Measurements from ENCODE around the gene ZNF700. TPM values are rescaled to one million over a fixed set of nuclear protein-coding genes. Genes with fewer than 3 reads are reported as not detected.
"Not testable (repeated sequence)": the region's sequence is repeated elsewhere in the genome, so short reads cannot be mapped to it uniquely, and the experiment has no call there.

Gene ZNF700
- total RNA-seq, 4 donors from 2014 or later: 31.5 to 37.8 (median 34.7) TPM

DNA sequence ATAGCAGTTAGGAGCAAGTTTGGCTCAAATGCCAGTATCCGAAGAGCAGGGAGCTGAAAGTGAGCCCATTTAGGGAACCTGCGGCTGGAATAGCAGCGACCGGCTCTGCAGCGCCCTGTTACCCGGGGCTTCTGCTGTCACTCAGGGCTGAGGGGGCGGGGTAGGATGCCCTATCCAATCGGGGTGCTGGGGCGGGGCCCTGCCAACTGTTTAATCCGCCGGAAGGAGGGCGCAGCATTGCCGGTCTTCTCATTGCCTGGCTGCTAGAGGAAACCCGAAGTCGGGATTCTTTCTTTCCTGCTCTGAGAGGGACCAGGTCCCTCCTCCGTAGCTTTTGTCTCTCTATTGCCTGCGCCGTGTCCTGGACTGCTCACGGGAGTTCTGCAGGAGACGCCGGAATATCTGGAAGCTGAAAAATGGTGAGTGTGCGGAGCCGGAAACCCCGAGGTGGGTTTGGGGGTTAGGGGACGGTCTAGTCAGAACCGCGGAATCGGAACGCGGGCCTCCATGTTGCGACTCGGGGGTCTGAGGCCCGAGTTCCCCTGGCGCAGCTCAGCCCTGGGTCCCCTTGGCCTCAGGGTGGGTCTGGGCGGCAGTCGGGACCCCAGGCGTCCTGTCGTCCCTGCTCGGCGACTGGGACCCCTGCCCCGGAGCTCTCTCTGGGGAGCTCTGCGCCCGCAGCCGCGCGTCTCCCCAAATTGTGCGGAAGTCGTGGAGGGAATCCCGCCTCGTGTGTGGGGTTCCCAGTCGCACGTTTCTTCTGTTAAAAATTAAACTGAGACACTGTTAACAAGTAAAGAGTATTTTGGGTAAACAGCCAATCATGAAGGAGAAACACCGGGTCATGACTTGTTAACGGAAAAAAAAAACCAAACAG, 62.7 kb downstream of the ZNF700 start:
- peak overlapping the region; percentile 60 to 86 (median 83) for H3K4me3 ChIP-seq
- no peaks in the 10 kb centered on the region for H3K27me3 ChIP-seq
- H3K9me3 ChIP-seq: peaks cover 0 to 2% (median 0%) of the 10 kb centered on the region in 4 donors
- TF ChIP-seq POLR2A (IDR thresholded peaks at IDR 0.05): peak; percentile 46 to 51
- TF ChIP-seq, protein P1, sequence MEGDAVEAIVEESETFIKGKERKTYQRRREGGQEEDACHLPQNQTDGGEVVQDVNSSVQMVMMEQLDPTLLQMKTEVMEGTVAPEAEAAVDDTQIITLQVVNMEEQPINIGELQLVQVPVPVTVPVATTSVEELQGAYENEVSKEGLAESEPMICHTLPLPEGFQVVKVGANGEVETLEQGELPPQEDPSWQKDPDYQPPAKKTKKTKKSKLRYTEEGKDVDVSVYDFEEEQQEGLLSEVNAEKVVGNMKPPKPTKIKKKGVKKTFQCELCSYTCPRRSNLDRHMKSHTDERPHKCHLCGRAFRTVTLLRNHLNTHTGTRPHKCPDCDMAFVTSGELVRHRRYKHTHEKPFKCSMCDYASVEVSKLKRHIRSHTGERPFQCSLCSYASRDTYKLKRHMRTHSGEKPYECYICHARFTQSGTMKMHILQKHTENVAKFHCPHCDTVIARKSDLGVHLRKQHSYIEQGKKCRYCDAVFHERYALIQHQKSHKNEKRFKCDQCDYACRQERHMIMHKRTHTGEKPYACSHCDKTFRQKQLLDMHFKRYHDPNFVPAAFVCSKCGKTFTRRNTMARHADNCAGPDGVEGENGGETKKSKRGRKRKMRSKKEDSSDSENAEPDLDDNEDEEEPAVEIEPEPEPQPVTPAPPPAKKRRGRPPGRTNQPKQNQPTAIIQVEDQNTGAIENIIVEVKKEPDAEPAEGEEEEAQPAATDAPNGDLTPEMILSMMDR (IDR thresholded peaks at IDR 0.05): peak in 1 of 6 experiments; percentile 0
- peak; percentile 96 to 99 (median 98) for DNase-seq
- no peaks in the 10 kb centered on the region for H3K36me3 ChIP-seq
- no peaks in the 10 kb centered on the region for H3K4me1 ChIP-seq
- H3K27ac ChIP-seq: peak overlapping the region; percentile 82 to 87 (median 85)

DNA sequence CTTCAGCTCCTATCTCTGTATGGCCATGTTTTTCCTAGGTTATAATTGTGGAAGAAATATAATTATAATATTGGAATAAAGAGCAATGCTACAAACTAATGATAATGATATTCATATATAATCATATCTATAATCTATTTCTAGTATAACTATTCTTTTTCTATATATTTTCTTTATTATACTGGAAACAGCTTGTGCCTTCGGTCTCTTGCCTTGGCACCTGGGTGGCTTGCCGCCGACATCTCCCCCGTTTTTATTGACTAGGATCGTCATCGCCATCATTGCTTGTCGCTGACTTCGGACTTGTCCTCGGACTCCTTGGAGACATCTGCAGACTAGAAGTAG, 64.2 kb downstream of the ZNF700 start:
- Histone ChIP-seq H3K9me3 (no peaks in the 10 kb centered on the region), H3K27ac (peak overlapping the region in 2 of 4 donors; percentile 82 to 87), H3K36me3 (no peaks in the 10 kb centered on the region), H3K4me3 (peak overlapping the region in 2 of 4 donors; percentile 60 to 86), H3K4me1 (no peaks in the 10 kb centered on the region), H3K27me3 (no peaks in the 10 kb centered on the region)
- DNase-seq: no peak
- TF ChIP-seq POLR2A (IDR thresholded peaks at IDR 0.05): no peak
- TF ChIP-seq, protein P1 (IDR thresholded peaks at IDR 0.05): no peak

DNA sequence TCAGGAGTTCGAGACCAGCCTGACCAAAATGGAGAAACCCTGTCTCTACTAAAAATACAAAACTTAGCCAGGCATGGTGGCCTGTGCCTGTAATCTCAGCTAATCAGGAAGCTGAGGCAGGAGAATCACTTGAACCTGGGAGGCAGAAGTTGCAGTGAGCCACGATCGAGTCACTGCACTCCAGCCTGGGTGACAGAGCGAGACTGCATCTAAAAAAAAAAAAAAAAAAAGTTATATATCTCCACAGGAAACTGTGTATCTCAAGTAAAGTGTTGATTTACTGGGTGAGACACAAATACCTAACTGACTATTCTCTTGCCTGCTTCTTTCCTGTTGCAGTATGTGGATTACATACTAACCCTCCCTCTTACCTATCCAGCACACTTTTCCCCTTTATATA, 67.0 kb downstream of the ZNF700 start:
- not testable (repeated sequence) for DNase-seq, H3K4me1 ChIP-seq, H3K36me3 ChIP-seq, H3K4me3 ChIP-seq, H3K27me3 ChIP-seq, H3K27ac ChIP-seq, H3K9me3 ChIP-seq

DNA sequence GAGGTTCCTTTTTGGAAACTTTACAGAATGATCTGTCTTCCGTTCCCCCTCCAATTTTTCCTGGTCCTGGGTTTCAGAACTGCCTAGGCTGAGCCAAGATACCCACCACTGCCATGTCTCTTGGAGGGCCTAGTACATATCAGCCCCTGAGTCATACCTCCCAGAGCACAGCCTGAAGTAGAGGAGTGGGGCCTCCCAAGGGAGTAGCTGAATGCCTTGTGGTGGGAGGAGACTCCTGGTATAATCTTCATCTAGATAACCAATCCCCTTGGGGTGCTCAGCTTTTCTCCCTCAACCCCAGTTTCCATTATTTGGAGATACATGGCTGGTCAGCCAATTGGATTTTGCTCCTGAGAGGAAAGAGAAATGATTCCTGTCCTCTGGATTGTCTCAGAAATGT, 70.3 kb downstream of the ZNF700 start:
- TF ChIP-seq POLR2A (IDR thresholded peaks at IDR 0.05): no peak
- TF ChIP-seq, protein P1 (IDR thresholded peaks at IDR 0.05): no peak
- no peak overlapping the region for H3K4me3 ChIP-seq
- no peaks in the 10 kb centered on the region for H3K27me3 ChIP-seq
- peaks cover 0 to 3% (median 0%) of the 10 kb centered on the region in 3 donors for H3K36me3 ChIP-seq
- H3K27ac ChIP-seq: no peak overlapping the region
- DNase-seq: no peak
- H3K4me1 ChIP-seq: no peaks in the 10 kb centered on the region
- H3K9me3 ChIP-seq: no peaks in the 10 kb centered on the region

Small RNAs within 50 kb of the gene (small RNA-seq; reads per million reads assigned to genes)
- 0 reads per million in 2 donors for gene RNA5SP464

Other genes starting within 250 kb of the ZNF700 start
- gene ZNF823, start 186.2 kb upstream of the ZNF700 start, total RNA-seq: 10 to 100 TPM in 3 of 4 donors, 1 to 10 TPM in 1; 5.0 to 14.4 (median 13.1) TPM
- 10 to 100 TPM in 3 of 4 donors, 1 to 10 TPM in 1; 6.8 to 37.1 (median 12.5) TPM for gene ZNF441, start 158.1 kb upstream of the ZNF700 start, total RNA-seq
- 1 to 10 TPM; 1.1 to 1.9 (median 1.4) TPM for gene ZNF491, start 126.6 kb upstream of the ZNF700 start, total RNA-seq
- 10 to 100 TPM; 28.0 to 87.2 (median 40.7) TPM for gene ZNF440, start 110.8 kb upstream of the ZNF700 start, total RNA-seq
- 10 to 100 TPM; 11.6 to 30.5 (median 23.4) TPM for gene ZNF439, start 76.4 kb upstream of the ZNF700 start, total RNA-seq
- gene ZNF69, start 37.3 kb upstream of the ZNF700 start, total RNA-seq: 10 to 100 TPM in 3 of 4 donors, 1 to 10 TPM in 1; 8.9 to 19.8 (median 14.5) TPM
- 10 to 100 TPM in 1 of 4 donors, 1 to 10 TPM in 3; 4.1 to 18.6 (median 8.3) TPM for gene ZNF763, start 39.9 kb downstream of the ZNF700 start, total RNA-seq
- gene ZNF433, start 110.6 kb downstream of the ZNF700 start, total RNA-seq: 1 to 10 TPM in 2 of 4 donors, under 1 TPM in 1, not detected in 1; 0.35 to 3.5 (median 1.7) TPM
- gene ZNF878, start 127.9 kb downstream of the ZNF700 start, total RNA-seq: not detected
- gene ZNF844, start 139.6 kb downstream of the ZNF700 start, total RNA-seq: 10 to 100 TPM in 1 of 4 donors, 1 to 10 TPM in 3; 7.0 to 16.5 (median 9.6) TPM
- gene ZNF20, start 215.2 kb downstream of the ZNF700 start, total RNA-seq: 1 to 10 TPM in 3 of 4 donors, under 1 TPM in 1; 0.88 to 9.5 (median 7.6) TPM
- 1 to 10 TPM; 1.7 to 5.8 (median 3.9) TPM for gene ZNF625, start 231.6 kb downstream of the ZNF700 start, total RNA-seq
- 10 to 100 TPM in 2 of 4 donors, 1 to 10 TPM in 2; 6.4 to 26.4 (median 9.8) TPM for gene ZNF136, start 238.0 kb downstream of the ZNF700 start, total RNA-seq

Measured in Peyer's patch (tissue), 4 donors.